K562 (cell line): ENCODE data around the gene SLC9A1. TPM values are rescaled to one million over a fixed set of nuclear protein-coding genes. Genes with fewer than 3 reads are reported as not detected.

Experiments used
- BCL6 ChIP-seq: fragments of 250-450 bp; sonication (Bioruptor Pico); IDR thresholded peaks from 2 replicates; pipeline ENCODE4 v1.4.0; 2020
- EP300 ChIP-seq: IDR thresholded peaks from 2 replicates; pipeline ENCODE4 v1.6.1; 2012; ENCODE audit warnings: low read length, improper control_type of control experiment
- FOXA3 ChIP-seq, 2 experiments: fragments of 450-650 bp in 1 of 2; sonication (generic) in 1 of 2; formaldehyde crosslinking; IDR thresholded peaks in 1 of 2; conservative IDR thresholded peaks in 1 of 2; 2 replicates each; pipeline versions ENCODE4 v1.4.0 to v1.8.0; 2020 to 2022; ENCODE audit warnings: mild to moderate bottlenecking in 2 of 2, missing genetic modification reagents in 1 of 2
- TBL1XR1 ChIP-seq, 2 experiments: IDR thresholded peaks; 2 replicates each; pipeline ENCODE4 v1.6.1; 2012; ENCODE audit warnings: improper control_type of control experiment in 2 of 2, low read length in 2 of 2, mild to moderate bottlenecking in 1 of 2
- ZBTB11 ChIP-seq, 3 experiments: fragments of 200-800 bp in 1 of 3; fragments of 250-450 bp in 1 of 3; fragments of 450-650 bp in 1 of 3; sonication (Bioruptor Pico) in 1 of 3; sonication (Bioruptor generic) in 1 of 3; formaldehyde crosslinking in 1 of 3; IDR thresholded peaks; 2 replicates each; pipeline versions ENCODE4 v1.6.1 to v1.8.0; 2016 to 2022; ENCODE audit warnings: mild to moderate bottlenecking in 2 of 3, missing genetic modification characterization in 2 of 3, missing compliant biosample characterization in 1 of 3, moderate library complexity in 1 of 3
- ZBTB40 ChIP-seq, 2 experiments: fragments of 450-650 bp in 1 of 2; sonication (generic) in 1 of 2; formaldehyde crosslinking in 1 of 2; IDR thresholded peaks; 2 replicates each; pipeline versions ENCODE4 v1.7.1 to v1.9.0; 2016 to 2022; ENCODE audit warnings: inconsistent platforms in 1 of 2, mild to moderate bottlenecking in 1 of 2, missing genetic modification reagents in 1 of 2
- ZNF212 ChIP-seq: fragments of 450-650 bp; formaldehyde crosslinking; IDR thresholded peaks from 2 replicates; pipeline ENCODE4 v1.4.0; 2020; ENCODE audit warnings: mild to moderate bottlenecking
- polyA plus RNA-seq, 8 experiments: library from polyadenylated mRNA; depleted of rRNA in 4 of 8; stranded (reverse) in 5 of 8; unstranded in 3 of 8; fragments of >200 nt; fragmentation: Nextera tagmentation in 2 of 8; fragmentation: Illumina TruSeq in 1 of 8; extraction: Ambion mirVana in 2 of 8; extraction: Trizol in 1 of 8; gene quantifications; 2 replicates each; pipeline versions ENCODE4 v1.2.1 to v1.2.3, GENCODE V29; 2011 to 2014; ENCODE audit warnings: inconsistent platforms in 1 of 8, missing spikeins in 1 of 8
- total RNA-seq, 7 experiments: library from RNA; depleted of rRNA in 6 of 7; stranded (reverse); fragments of >200 nt in 6 of 7; fragmentation: Illumina TruSeq in 2 of 7; extraction: Trizol in 2 of 7; gene quantifications; 2 replicates each; pipeline versions ENCODE4 v1.2.1 to v1.2.3, GENCODE V29; 2011 to 2021; ENCODE audit warnings: low replicate concordance in 1 of 7
- TF ChIP-seq, protein P1 (sequence below): fragments of 450-650 bp; IDR thresholded peaks from 2 replicates; pipeline ENCODE4 v1.7.1; 2018; ENCODE audit warnings: mild to moderate bottlenecking, low read depth; ENCODE audit not compliant: partially characterized antibody

SLC9A1 gene
- total and polyA plus RNA-seq, 9 of the 15 experiments (the other 6 are each of a cell fraction or from before 2014, with no cell fraction given), result 0.59 to 14.4 (median 2.0) TPM

DNA sequence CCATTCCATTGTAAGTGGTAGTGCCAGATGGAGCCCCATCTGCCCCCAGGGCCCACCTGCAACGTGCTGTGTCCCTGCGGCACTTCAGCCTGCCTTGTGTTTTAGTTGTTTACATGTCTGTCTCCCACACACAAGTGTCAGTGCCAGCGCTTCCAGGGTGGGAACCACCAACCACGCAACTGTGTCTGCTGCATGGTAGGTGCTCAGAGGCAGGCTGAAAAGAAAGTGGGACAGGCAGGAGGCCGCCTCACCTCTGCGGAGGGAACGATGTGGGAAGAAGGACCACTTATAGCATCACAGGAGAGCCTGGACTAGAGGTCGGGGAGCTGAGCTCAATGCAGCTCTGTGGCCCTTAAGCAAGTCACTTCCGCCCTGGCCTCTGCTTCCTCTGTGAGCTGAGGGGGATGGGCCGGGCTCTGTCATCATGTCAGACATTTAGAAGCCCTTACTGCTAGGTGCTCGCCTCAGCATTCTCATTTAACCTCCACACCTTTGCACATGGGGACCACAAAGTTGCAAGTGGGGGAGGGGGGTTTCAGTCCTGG, 17.9 kb downstream of the SLC9A1 start (continued):
- TF ChIP-seq, protein P1, sequence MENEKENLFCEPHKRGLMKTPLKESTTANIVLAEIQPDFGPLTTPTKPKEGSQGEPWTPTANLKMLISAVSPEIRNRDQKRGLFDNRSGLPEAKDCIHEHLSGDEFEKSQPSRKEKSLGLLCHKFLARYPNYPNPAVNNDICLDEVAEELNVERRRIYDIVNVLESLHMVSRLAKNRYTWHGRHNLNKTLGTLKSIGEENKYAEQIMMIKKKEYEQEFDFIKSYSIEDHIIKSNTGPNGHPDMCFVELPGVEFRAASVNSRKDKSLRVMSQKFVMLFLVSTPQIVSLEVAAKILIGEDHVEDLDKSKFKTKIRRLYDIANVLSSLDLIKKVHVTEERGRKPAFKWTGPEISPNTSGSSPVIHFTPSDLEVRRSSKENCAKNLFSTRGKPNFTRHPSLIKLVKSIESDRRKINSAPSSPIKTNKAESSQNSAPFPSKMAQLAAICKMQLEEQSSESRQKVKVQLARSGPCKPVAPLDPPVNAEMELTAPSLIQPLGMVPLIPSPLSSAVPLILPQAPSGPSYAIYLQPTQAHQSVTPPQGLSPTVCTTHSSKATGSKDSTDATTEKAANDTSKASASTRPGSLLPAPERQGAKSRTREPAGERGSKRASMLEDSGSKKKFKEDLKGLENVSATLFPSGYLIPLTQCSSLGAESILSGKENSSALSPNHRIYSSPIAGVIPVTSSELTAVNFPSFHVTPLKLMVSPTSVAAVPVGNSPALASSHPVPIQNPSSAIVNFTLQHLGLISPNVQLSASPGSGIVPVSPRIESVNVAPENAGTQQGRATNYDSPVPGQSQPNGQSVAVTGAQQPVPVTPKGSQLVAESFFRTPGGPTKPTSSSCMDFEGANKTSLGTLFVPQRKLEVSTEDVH, result peak; percentile 28
- TF ChIP-seq EP300 (peak; percentile 36; the same call in 1 of the 2 replicates), FOXA3 (CRISPR knock-in tag; conservative IDR thresholded peaks at IDR 0.05 in 1 of 2, IDR thresholded peaks at IDR 0.05 in 1 of 2) (0 out of 4 replicates have a peak, but pooled peaks of 1 of the 2 experiments have one; percentile 13), ZBTB40 (IDR thresholded peaks at IDR 0.05) (peak; percentile 40), ZBTB40 (CRISPR knock-in tag; IDR thresholded peaks at IDR 0.05) (no peak), ZBTB11 (CRISPR knock-in tag; IDR thresholded peaks at IDR 0.05) (0 out of 6 replicates have a peak, but pooled peaks of 1 of the 3 experiments have one; percentile 60), ZNF212 (0 out of 2 replicates have a peak, but pooled peaks have one; percentile 27), BCL6 (CRISPR knock-in tag) (0 out of 2 replicates have a peak, but pooled peaks have one; percentile 62), TBL1XR1 (IDR thresholded peaks at IDR 0.05; ENCODE audit: low read length in 2 of 2) (no peak)
